ENCODE results near the gene PTPRN2. TPM values are rescaled to one million over a fixed set of nuclear protein-coding genes. Genes with fewer than 3 reads are reported as not detected.

The PTPRN2 gene
- total and polyA plus RNA-seq, 2 of the 13 experiments (the other 11 are each of a cell fraction or from before 2014, with no cell fraction given), result 2.5 to 24.2 TPM

DNA sequence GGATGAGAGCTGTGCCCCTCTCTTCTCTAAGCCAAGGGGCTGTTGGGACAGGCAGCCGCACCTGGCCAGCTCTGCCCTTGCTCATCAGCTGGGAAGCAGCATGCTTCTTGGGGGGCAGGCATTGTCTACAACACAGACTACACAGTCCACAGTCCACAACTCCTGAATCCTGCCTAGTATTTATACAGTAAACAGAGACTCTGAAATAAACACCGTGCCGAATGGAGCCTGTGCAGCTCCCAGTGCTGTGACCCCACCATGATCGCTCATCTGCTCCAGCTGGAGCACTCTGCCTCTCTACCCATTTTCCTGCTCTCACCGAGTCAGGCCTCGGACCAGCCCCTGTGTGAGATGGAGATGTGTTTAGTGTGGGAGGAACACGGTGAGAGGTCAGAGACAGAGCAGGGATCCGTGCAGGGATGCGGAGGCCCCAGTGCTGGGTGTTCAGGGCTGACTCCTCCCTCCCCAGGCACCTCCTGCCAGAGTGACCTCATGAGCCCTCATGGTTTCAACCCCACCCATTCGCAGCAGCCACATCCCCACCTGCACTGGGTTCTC is 642.8 kb downstream of the PTPRN2 start (continued):
- no peak for TF ChIP-seq ZNF501 (CRISPR knock-in tag; IDR thresholded peaks at IDR 0.05)
- peak; percentile 69; the same call in 1 of the 2 replicates for TF ChIP-seq ZBTB7B (CRISPR knock-in tag; IDR thresholded peaks at IDR 0.05)
- TF ChIP-seq YY1 (IDR thresholded peaks at IDR 0.05; ENCODE audit: insufficient read depth, insufficient replicate concordance, low read depth, low read length), result no peak
- no peak for TF ChIP-seq FLYWCH1 (CRISPR knock-in tag; IDR thresholded peaks at IDR 0.05)
- TF ChIP-seq RARG (CRISPR knock-in tag; IDR thresholded peaks at IDR 0.05; ENCODE audit: low read depth), result no peak
- peak; percentile 37; the same call in 1 of the 2 replicates for TF ChIP-seq FOSL2 (CRISPR knock-in tag; IDR thresholded peaks at IDR 0.05)
- peak; percentile 64 for TF ChIP-seq ARID5B (CRISPR knock-in tag; IDR thresholded peaks at IDR 0.05)
- TF ChIP-seq ZBTB10 (CRISPR knock-in tag; IDR thresholded peaks at IDR 0.05; ENCODE audit: borderline replicate concordance), result peak; percentile 50; the same call in 1 of the 2 replicates
- peak; percentile 66; the same call in 1 of the 2 replicates for TF ChIP-seq FOXP1 (IDR thresholded peaks at IDR 0.05)
- TF ChIP-seq FOXP1 (CRISPR knock-in tag; IDR thresholded peaks at IDR 0.05), result peak; percentile 87
- no peak for TF ChIP-seq ZNF10 (CRISPR knock-in tag; IDR thresholded peaks at IDR 0.05; ENCODE audit: borderline replicate concordance, low read depth)
- TF ChIP-seq, protein P1, sequence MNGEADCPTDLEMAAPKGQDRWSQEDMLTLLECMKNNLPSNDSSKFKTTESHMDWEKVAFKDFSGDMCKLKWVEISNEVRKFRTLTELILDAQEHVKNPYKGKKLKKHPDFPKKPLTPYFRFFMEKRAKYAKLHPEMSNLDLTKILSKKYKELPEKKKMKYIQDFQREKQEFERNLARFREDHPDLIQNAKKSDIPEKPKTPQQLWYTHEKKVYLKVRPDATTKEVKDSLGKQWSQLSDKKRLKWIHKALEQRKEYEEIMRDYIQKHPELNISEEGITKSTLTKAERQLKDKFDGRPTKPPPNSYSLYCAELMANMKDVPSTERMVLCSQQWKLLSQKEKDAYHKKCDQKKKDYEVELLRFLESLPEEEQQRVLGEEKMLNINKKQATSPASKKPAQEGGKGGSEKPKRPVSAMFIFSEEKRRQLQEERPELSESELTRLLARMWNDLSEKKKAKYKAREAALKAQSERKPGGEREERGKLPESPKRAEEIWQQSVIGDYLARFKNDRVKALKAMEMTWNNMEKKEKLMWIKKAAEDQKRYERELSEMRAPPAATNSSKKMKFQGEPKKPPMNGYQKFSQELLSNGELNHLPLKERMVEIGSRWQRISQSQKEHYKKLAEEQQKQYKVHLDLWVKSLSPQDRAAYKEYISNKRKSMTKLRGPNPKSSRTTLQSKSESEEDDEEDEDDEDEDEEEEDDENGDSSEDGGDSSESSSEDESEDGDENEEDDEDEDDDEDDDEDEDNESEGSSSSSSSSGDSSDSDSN (CRISPR knock-in tag; IDR thresholded peaks at IDR 0.05), result peak; percentile 45; the same call in 1 of the 2 replicates
- TF ChIP-seq TAF15 (IDR thresholded peaks at IDR 0.05; ENCODE audit: low read depth, low read length, poor library complexity, severe bottlenecking), result no peak
- TF ChIP-seq EZH2 (conservative IDR thresholded peaks at IDR 0.05; ENCODE audit: low read depth, low read length), result no peak
- no peak for TF ChIP-seq ZNF383 (CRISPR knock-in tag; IDR thresholded peaks at IDR 0.05; ENCODE audit: borderline replicate concordance)
- peak; percentile 57; the same call in 1 of the 2 replicates for TF ChIP-seq SAP130 (CRISPR knock-in tag; IDR thresholded peaks at IDR 0.05; ENCODE audit: low read depth)
- TF ChIP-seq FOXO4 (CRISPR knock-in tag; conservative IDR thresholded peaks at IDR 0.05), result peak; percentile 91; the same call in 1 of the 2 replicates
- no peak for TF ChIP-seq DR1 (CRISPR knock-in tag; IDR thresholded peaks at IDR 0.05)
